ENCODE measurements around the gene BCAN. TPM values are rescaled to one million over a fixed set of nuclear protein-coding genes. Genes with fewer than 3 reads are reported as not detected.

The BCAN gene
- total and polyA plus RNA-seq, 2 experiments from 2014 or later = 2.3 to 5.5 TPM

DNA sequence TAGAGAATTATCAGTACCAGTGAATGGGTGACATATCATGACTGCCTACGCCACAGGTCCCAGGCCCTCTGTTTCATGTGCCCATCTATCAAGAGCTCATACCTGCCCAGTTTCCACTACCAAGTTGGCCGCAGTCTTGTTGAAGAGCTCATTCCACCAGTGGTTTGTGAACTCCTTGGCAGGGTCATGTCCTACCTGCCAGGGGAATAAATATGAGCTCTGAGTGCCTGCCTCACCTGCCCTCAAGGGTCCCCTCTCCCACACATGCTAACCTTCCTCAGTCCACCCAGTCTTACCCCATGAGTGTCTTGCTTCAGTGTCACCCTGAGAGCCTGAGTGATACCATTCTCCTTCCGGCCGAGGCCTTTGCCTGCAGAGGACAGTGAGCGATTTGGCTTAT is 43.8 kb upstream of the BCAN start:
- Mint-ChIP-seq H3K27me3 (ENCODE audit: insufficient read depth, low read depth, poor library complexity) (peaks cover 10% of the 10 kb centered on the region), H3K4me1 (peaks cover 13% of the 10 kb centered on the region), H3K4me3 (no peak overlapping the region), H3K27ac (no peak overlapping the region), H3K36me3 (ENCODE audit: low read depth) (peaks cover 62% of the 10 kb centered on the region), H3K9me3 (no peaks in the 10 kb centered on the region)
- H3K4me1 ChIP-seq (ENCODE audit: insufficient read depth) = no peaks in the 10 kb centered on the region; the same call in 1 of the 2 replicates
- DNase-seq (ENCODE audit: low spot score) (no peak), ATAC-seq (no peak)
- peaks cover 27% of the 10 kb centered on the region for H3K79me2 ChIP-seq (replicated peaks; ENCODE audit: insufficient read depth)
- H3K4me2 ChIP-seq = no peak overlapping the region
- H3K9me2 ChIP-seq (ENCODE audit: insufficient read depth) = no peaks in the 10 kb centered on the region
- peaks cover 17% of the 10 kb centered on the region for H4K20me1 ChIP-seq (replicated peaks; ENCODE audit: insufficient read depth)
- TF ChIP-seq, protein P1, sequence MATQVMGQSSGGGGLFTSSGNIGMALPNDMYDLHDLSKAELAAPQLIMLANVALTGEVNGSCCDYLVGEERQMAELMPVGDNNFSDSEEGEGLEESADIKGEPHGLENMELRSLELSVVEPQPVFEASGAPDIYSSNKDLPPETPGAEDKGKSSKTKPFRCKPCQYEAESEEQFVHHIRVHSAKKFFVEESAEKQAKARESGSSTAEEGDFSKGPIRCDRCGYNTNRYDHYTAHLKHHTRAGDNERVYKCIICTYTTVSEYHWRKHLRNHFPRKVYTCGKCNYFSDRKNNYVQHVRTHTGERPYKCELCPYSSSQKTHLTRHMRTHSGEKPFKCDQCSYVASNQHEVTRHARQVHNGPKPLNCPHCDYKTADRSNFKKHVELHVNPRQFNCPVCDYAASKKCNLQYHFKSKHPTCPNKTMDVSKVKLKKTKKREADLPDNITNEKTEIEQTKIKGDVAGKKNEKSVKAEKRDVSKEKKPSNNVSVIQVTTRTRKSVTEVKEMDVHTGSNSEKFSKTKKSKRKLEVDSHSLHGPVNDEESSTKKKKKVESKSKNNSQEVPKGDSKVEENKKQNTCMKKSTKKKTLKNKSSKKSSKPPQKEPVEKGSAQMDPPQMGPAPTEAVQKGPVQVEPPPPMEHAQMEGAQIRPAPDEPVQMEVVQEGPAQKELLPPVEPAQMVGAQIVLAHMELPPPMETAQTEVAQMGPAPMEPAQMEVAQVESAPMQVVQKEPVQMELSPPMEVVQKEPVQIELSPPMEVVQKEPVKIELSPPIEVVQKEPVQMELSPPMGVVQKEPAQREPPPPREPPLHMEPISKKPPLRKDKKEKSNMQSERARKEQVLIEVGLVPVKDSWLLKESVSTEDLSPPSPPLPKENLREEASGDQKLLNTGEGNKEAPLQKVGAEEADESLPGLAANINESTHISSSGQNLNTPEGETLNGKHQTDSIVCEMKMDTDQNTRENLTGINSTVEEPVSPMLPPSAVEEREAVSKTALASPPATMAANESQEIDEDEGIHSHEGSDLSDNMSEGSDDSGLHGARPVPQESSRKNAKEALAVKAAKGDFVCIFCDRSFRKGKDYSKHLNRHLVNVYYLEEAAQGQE (IDR thresholded peaks at IDR 0.05; ENCODE audit: unreplicated experiment) = no peak
- TF ChIP-seq ZNF462 (CRISPR knock-in tag; IDR thresholded peaks at IDR 0.05) (no peak), ZNF331 (CRISPR knock-in tag; IDR thresholded peaks at IDR 0.05; ENCODE audit: low read depth) (no peak), EZH2phosphoT487 (IDR thresholded peaks at IDR 0.05; ENCODE audit: unreplicated experiment) (no peak), POLR2AphosphoS5 (IDR thresholded peaks at IDR 0.05; ENCODE audit: low read depth) (no peak), JUNB (IDR thresholded peaks at IDR 0.05; ENCODE audit: unreplicated experiment) (no peak), EZH2 (IDR thresholded peaks at IDR 0.05; ENCODE audit: low read depth, unreplicated experiment) (no peak), CREB1 (CRISPR knock-in tag; IDR thresholded peaks at IDR 0.05; ENCODE audit: low read depth) (no peak), ETS1 (IDR thresholded peaks at IDR 0.05) (no peak), NANOG (IDR thresholded peaks at IDR 0.05; ENCODE audit: borderline replicate concordance) (no peak), ZNF114 (CRISPR knock-in tag; IDR thresholded peaks at IDR 0.05) (no peak), STAT1 (IDR thresholded peaks at IDR 0.05; ENCODE audit: unreplicated experiment) (no peak)
- TF ChIP-seq, protein P2, sequence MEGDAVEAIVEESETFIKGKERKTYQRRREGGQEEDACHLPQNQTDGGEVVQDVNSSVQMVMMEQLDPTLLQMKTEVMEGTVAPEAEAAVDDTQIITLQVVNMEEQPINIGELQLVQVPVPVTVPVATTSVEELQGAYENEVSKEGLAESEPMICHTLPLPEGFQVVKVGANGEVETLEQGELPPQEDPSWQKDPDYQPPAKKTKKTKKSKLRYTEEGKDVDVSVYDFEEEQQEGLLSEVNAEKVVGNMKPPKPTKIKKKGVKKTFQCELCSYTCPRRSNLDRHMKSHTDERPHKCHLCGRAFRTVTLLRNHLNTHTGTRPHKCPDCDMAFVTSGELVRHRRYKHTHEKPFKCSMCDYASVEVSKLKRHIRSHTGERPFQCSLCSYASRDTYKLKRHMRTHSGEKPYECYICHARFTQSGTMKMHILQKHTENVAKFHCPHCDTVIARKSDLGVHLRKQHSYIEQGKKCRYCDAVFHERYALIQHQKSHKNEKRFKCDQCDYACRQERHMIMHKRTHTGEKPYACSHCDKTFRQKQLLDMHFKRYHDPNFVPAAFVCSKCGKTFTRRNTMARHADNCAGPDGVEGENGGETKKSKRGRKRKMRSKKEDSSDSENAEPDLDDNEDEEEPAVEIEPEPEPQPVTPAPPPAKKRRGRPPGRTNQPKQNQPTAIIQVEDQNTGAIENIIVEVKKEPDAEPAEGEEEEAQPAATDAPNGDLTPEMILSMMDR (conservative IDR thresholded peaks at IDR 0.05; ENCODE audit: low read depth in 2 of 2) = no peak
- H3F3A ChIP-seq (replicated peaks; ENCODE audit: low read depth) = peaks cover 56% of the 10 kb centered on the region
- H3K4me3 ChIP-seq = no peak overlapping the region
- no peak overlapping the region for H3K27ac ChIP-seq (ENCODE audit: low read depth)
- H3K36me3 ChIP-seq (ENCODE audit: insufficient read depth) = peaks cover 23% of the 10 kb centered on the region
- no peaks in the 10 kb centered on the region for H3K27me3 ChIP-seq (ENCODE audit: insufficient read depth)
- H2AFZ ChIP-seq = no peak overlapping the region

All from GM23338 (cell line).